ENCODE results near the gene LZTR1.
"Not testable (repeated sequence)": the region's sequence is repeated elsewhere in the genome, so short reads cannot be mapped to it uniquely, and the experiment has no call there.

The LZTR1 gene

GRCh38 chr22:21034989-21035388, 52.9 kb downstream of the LZTR1 start:
- Histone ChIP-seq H2AFZ (ENCODE audit: low read length) (no peak overlapping the region), H3K14ac (ENCODE audit: low read length) (no peak overlapping the region), H2BK12ac (ENCODE audit: low read length) (no peak overlapping the region), H2BK5ac (ENCODE audit: low read length) (no peak overlapping the region), H3K36me3 (replicated peaks in 1 of 2; ENCODE audit: control insufficient read depth in 2 of 2, insufficient read depth in 2 of 2, low read length in 2 of 2) (no peaks in the 10 kb centered on the region), H3K4ac (ENCODE audit: low read length) (no peak overlapping the region), H3K27me3 (ENCODE audit: control insufficient read depth in 3 of 3, insufficient read depth in 3 of 3, low read depth in 1 of 3, low read length in 3 of 3) (peaks cover 0 to 41% (median 18%) of the 10 kb centered on the region in 3 experiments), H3K27ac (replicated peaks; ENCODE audit: low read length) (no peak overlapping the region), H3K79me1 (ENCODE audit: low read depth, low read length) (no peaks in the 10 kb centered on the region), H3K4me3 (ENCODE audit: low read length in 2 of 2) (no peak overlapping the region), H3K9me3 (replicated peaks in 1 of 2; ENCODE audit: control insufficient read depth in 2 of 2, insufficient read depth in 1 of 2, low read depth in 1 of 2, low read length in 2 of 2) (peaks cover 0 to 2% of the 10 kb centered on the region in 2 donors), H4K91ac (ENCODE audit: low read depth, low read length, poor library complexity) (no peak overlapping the region), H3K23ac (ENCODE audit: low read depth, low read length, poor library complexity) (no peak overlapping the region), H2BK15ac (ENCODE audit: low read length) (no peak overlapping the region), H3K4me1 (ENCODE audit: control insufficient read depth in 2 of 2, insufficient read depth in 1 of 2, low read depth in 1 of 2, low read length in 2 of 2) (peaks cover 4 to 12% of the 10 kb centered on the region in 2 donors), H3K4me2 (ENCODE audit: insufficient read depth, low read length, poor library complexity, severe bottlenecking) (no peak overlapping the region), H3K18ac (ENCODE audit: low read length) (no peak overlapping the region), H2AK5ac (ENCODE audit: low read depth, low read length) (no peak overlapping the region), H3K9ac (ENCODE audit: low read depth, low read length, poor library complexity) (no peak overlapping the region), H4K8ac (ENCODE audit: low read depth, low read length) (no peak overlapping the region), H2BK120ac (ENCODE audit: low read depth, low read length) (no peak overlapping the region)
- WGBS, 2 donors (ENCODE audit: extremely low coverage in 2 of 2, insufficient read length in 2 of 2, insufficient replicate concordance in 1 of 2) = no CpG with 5 or more reads among the region's 3 CpGs
- no peak for DNase-seq (ENCODE audit: low spot score)

GRCh38 chr22:21038405-21038804, 56.3 kb downstream of the LZTR1 start:
- H3K4me1 ChIP-seq (ENCODE audit: control insufficient read depth in 2 of 2, insufficient read depth in 1 of 2, low read depth in 1 of 2, low read length in 2 of 2) = no peaks in the 10 kb centered on the region
- H3K27ac ChIP-seq (replicated peaks; ENCODE audit: low read length) = no peak overlapping the region

GRCh38 chr22:21039158-21039557, 57.1 kb downstream of the LZTR1 start:
- H3K79me1 ChIP-seq (ENCODE audit: low read depth, low read length); H2AFZ ChIP-seq (ENCODE audit: low read length); H2AK5ac ChIP-seq (ENCODE audit: low read depth, low read length); H3K4me3 ChIP-seq (ENCODE audit: low read length in 2 of 2); H3K36me3 ChIP-seq (replicated peaks in 1 of 2; ENCODE audit: control insufficient read depth in 2 of 2, insufficient read depth in 2 of 2, low read length in 2 of 2); H2BK120ac ChIP-seq (ENCODE audit: low read depth, low read length); H4K8ac ChIP-seq (ENCODE audit: low read depth, low read length); H2BK12ac ChIP-seq (ENCODE audit: low read length); H3K4ac ChIP-seq (ENCODE audit: low read length); H3K9me3 ChIP-seq (replicated peaks in 1 of 2; ENCODE audit: control insufficient read depth in 2 of 2, insufficient read depth in 1 of 2, low read depth in 1 of 2, low read length in 2 of 2); H2BK5ac ChIP-seq (ENCODE audit: low read length); H3K23ac ChIP-seq (ENCODE audit: low read depth, low read length, poor library complexity); H3K27ac ChIP-seq (replicated peaks; ENCODE audit: low read length); H3K14ac ChIP-seq (ENCODE audit: low read length); H4K91ac ChIP-seq (ENCODE audit: low read depth, low read length, poor library complexity); H3K9ac ChIP-seq (ENCODE audit: low read depth, low read length, poor library complexity); H3K4me1 ChIP-seq (ENCODE audit: control insufficient read depth in 2 of 2, insufficient read depth in 1 of 2, low read depth in 1 of 2, low read length in 2 of 2); H2BK15ac ChIP-seq (ENCODE audit: low read length); H3K18ac ChIP-seq (ENCODE audit: low read length); DNase-seq (ENCODE audit: low spot score); H3K4me2 ChIP-seq (ENCODE audit: insufficient read depth, low read length, poor library complexity, severe bottlenecking): not testable (repeated sequence)
- WGBS, 2 donors (ENCODE audit: extremely low coverage in 2 of 2, insufficient read length in 2 of 2, insufficient replicate concordance in 1 of 2) = no CpG with 5 or more reads among the region's 5 CpGs
- peaks cover 0 to 20% (median 0%) of the 10 kb centered on the region in 3 experiments for H3K27me3 ChIP-seq (ENCODE audit: control insufficient read depth in 3 of 3, insufficient read depth in 3 of 3, low read depth in 1 of 3, low read length in 3 of 3)

More at GRCh38 chr22:21038405-21038804, 56.3 kb downstream of the LZTR1 start:
- Histone ChIP-seq H3K4me2 (ENCODE audit: insufficient read depth, low read length, poor library complexity, severe bottlenecking) (no peak overlapping the region), H2BK120ac (ENCODE audit: low read depth, low read length) (no peak overlapping the region), H2BK15ac (ENCODE audit: low read length) (no peak overlapping the region), H3K79me1 (ENCODE audit: low read depth, low read length) (no peaks in the 10 kb centered on the region), H3K14ac (ENCODE audit: low read length) (no peak overlapping the region), H2AK5ac (ENCODE audit: low read depth, low read length) (no peak overlapping the region), H2BK5ac (ENCODE audit: low read length) (no peak overlapping the region), H2BK12ac (ENCODE audit: low read length) (no peak overlapping the region), H3K9ac (ENCODE audit: low read depth, low read length, poor library complexity) (no peak overlapping the region), H3K9me3 (replicated peaks in 1 of 2; ENCODE audit: control insufficient read depth in 2 of 2, insufficient read depth in 1 of 2, low read depth in 1 of 2, low read length in 2 of 2) (no peaks in the 10 kb centered on the region), H3K18ac (ENCODE audit: low read length) (no peak overlapping the region), H4K91ac (ENCODE audit: low read depth, low read length, poor library complexity) (no peak overlapping the region), H3K23ac (ENCODE audit: low read depth, low read length, poor library complexity) (no peak overlapping the region), H3K36me3 (replicated peaks in 1 of 2; ENCODE audit: control insufficient read depth in 2 of 2, insufficient read depth in 2 of 2, low read length in 2 of 2) (no peaks in the 10 kb centered on the region), H3K4ac (ENCODE audit: low read length) (no peak overlapping the region), H4K8ac (ENCODE audit: low read depth, low read length) (no peak overlapping the region), H2AFZ (ENCODE audit: low read length) (no peak overlapping the region), H3K27me3 (ENCODE audit: control insufficient read depth in 3 of 3, insufficient read depth in 3 of 3, low read depth in 1 of 3, low read length in 3 of 3) (peaks cover 0 to 23% (median 0%) of the 10 kb centered on the region in 3 experiments), H3K4me3 (ENCODE audit: low read length in 2 of 2) (no peak overlapping the region)
- no CpG with 5 or more reads among the region's 2 CpGs for WGBS, 2 donors (ENCODE audit: extremely low coverage in 2 of 2, insufficient read length in 2 of 2, insufficient replicate concordance in 1 of 2)
- no peak for DNase-seq (ENCODE audit: low spot score)

DNA sequence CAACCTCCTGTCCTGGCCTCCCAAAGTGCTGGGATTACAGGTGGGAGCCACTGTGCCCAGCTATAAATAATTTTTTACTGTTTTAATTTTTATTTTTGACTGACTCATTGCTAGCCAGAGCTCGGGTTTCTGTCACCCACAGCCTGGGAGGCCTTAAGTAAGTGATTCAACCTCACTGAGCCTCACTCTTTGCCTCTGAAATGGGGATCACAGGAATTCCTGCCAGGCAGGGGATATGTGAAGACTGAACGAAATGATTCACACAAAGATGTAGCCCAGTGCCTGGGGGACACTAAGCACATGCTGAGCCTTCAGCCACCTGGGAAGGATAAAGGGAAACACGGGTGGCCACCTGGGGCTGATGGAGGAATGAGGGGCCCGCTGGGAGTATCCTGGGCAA, 59.8 kb downstream of the LZTR1 start:
- H3K4me1 ChIP-seq (ENCODE audit: control insufficient read depth in 2 of 2, insufficient read depth in 1 of 2, low read depth in 1 of 2, low read length in 2 of 2) = peaks cover 12 to 15% of the 10 kb centered on the region in 2 donors
- H3K18ac ChIP-seq (ENCODE audit: low read length) = no peak overlapping the region
- WGBS, 2 donors (ENCODE audit: extremely low coverage in 2 of 2, insufficient read length in 2 of 2, insufficient replicate concordance in 1 of 2) = no CpG with 5 or more reads among the region's 4 CpGs
- H3K4me2 ChIP-seq (ENCODE audit: insufficient read depth, low read length, poor library complexity, severe bottlenecking) = no peak overlapping the region
- H4K8ac ChIP-seq (ENCODE audit: low read depth, low read length) = no peak overlapping the region
- H2AK5ac ChIP-seq (ENCODE audit: low read depth, low read length) = no peak overlapping the region
- no peak overlapping the region for H3K4me3 ChIP-seq (ENCODE audit: low read length in 2 of 2)
- no peaks in the 10 kb centered on the region for H3K79me1 ChIP-seq (ENCODE audit: low read depth, low read length)
- H3K9me3 ChIP-seq (replicated peaks in 1 of 2; ENCODE audit: control insufficient read depth in 2 of 2, insufficient read depth in 1 of 2, low read depth in 1 of 2, low read length in 2 of 2) = no peaks in the 10 kb centered on the region
- H3K4ac ChIP-seq (ENCODE audit: low read length) = no peak overlapping the region
- H2BK12ac ChIP-seq (ENCODE audit: low read length) = no peak overlapping the region
- no peak overlapping the region for H2BK15ac ChIP-seq (ENCODE audit: low read length)
- H3K23ac ChIP-seq (ENCODE audit: low read depth, low read length, poor library complexity) = no peak overlapping the region
- H4K91ac ChIP-seq (ENCODE audit: low read depth, low read length, poor library complexity) = no peak overlapping the region
- H3K9ac ChIP-seq (ENCODE audit: low read depth, low read length, poor library complexity) = no peak overlapping the region
- H2BK5ac ChIP-seq (ENCODE audit: low read length) = no peak overlapping the region
- H2BK120ac ChIP-seq (ENCODE audit: low read depth, low read length) = no peak overlapping the region
- H3K14ac ChIP-seq (ENCODE audit: low read length) = no peak overlapping the region
- DNase-seq (ENCODE audit: low spot score) = no peak
- H3K27me3 ChIP-seq (ENCODE audit: control insufficient read depth in 3 of 3, insufficient read depth in 3 of 3, low read depth in 1 of 3, low read length in 3 of 3) = peaks cover 0 to 11% (median 0%) of the 10 kb centered on the region in 3 experiments
- H3K27ac ChIP-seq (replicated peaks; ENCODE audit: low read length) = no peak overlapping the region
- H2AFZ ChIP-seq (ENCODE audit: low read length) = no peak overlapping the region
- no peaks in the 10 kb centered on the region for H3K36me3 ChIP-seq (replicated peaks in 1 of 2; ENCODE audit: control insufficient read depth in 2 of 2, insufficient read depth in 2 of 2, low read length in 2 of 2)
